Stomach (tissue), 9 donors: ENCODE measurements around the gene DLG5. TPM values are rescaled to one million over a fixed set of nuclear protein-coding genes. Genes with fewer than 3 reads are reported as not detected.

ENCODE experiments used
- DNase-seq, 2 donors: peaks; one replicate each; pipeline versions ENCODE4 v3.0.0 to v3.0.0-alpha.2; 2013 to 2019
- H3K27ac ChIP-seq, 5 donors: fragments of 200-600 bp in 4 of 5; sonication (generic) in 4 of 5; one replicate each; pipeline ENCODE4 v1.5.1; 2013 to 2019; ENCODE audit warnings: mild to moderate bottlenecking in 1 of 5, moderate library complexity in 1 of 5
- H3K27me3 ChIP-seq, 3 donors: fragments of 200-600 bp; sonication (generic); one replicate each; pipeline ENCODE4 v1.5.1; 2017 to 2019; ENCODE audit warnings: mixed run types in 1 of 3
- H3K36me3 ChIP-seq, 4 donors: fragments of 200-600 bp; sonication (generic); 1 replicate in 3 of 4; 2 replicates in 1 of 4; pipeline ENCODE4 v1.5.1; 2016 to 2019
- H3K4me1 ChIP-seq, 4 donors: fragments of 200-600 bp; sonication (generic); one replicate each; pipeline ENCODE4 v1.5.1; 2016 to 2019
- H3K4me3 ChIP-seq, 4 donors: fragments of 200-600 bp; sonication (generic) in 3 of 4; one replicate each; pipeline ENCODE4 v1.5.1; 2016 to 2019; ENCODE audit warnings: mild to moderate bottlenecking in 1 of 4
- H3K9me3 ChIP-seq, 4 donors: fragments of 200-600 bp; sonication (generic); one replicate each; pipeline ENCODE4 v1.5.1; 2016 to 2019
- EP300 ChIP-seq: sonication (generic); formaldehyde crosslinking; IDR thresholded peaks from one replicate; pipeline ENCODE4 v1.6.1; 2017; ENCODE audit warnings: antibody characterized with exemption
- POLR2A ChIP-seq, 4 donors: fragments of 450-650 bp; IDR thresholded peaks; one replicate each; pipeline ENCODE4 v1.6.1; 2016; ENCODE audit warnings: antibody characterized with exemption in 4 of 4, control low read depth in 2 of 4, mild to moderate bottlenecking in 1 of 4, moderate library complexity in 1 of 4
- POLR2AphosphoS5 ChIP-seq, 3 donors: sonication (generic); formaldehyde crosslinking; IDR thresholded peaks; one replicate each; pipeline ENCODE4 v1.6.1; 2016; ENCODE audit warnings: antibody characterized with exemption in 3 of 3
- WGBS, 5 donors: extraction: QIAGEN DNeasy Blood & Tissue Kit in 3 of 5; methylation state at CpG; one replicate each; pipeline versions ENCODE4 v1.1.5 to v1.1.7; 2013 to 2018; 5-methylcytosine and 5-hydroxymethylcytosine counted together
- intact Hi-C: fragments of 100-400 bp; cut with DNase I; formaldehyde crosslinking; loops from one replicate; pipeline ENCODE4 v1.15.1; 2023; ENCODE audit warnings: low total_unique reads
- polyA plus RNA-seq, 3 donors: library from polyadenylated mRNA; stranded (reverse); fragments of 200-250 nt; gene quantifications; one replicate each; pipeline ENCODE4 v1.2.3, GENCODE V29; 2013
- total RNA-seq, 5 donors: library from RNA; depleted of rRNA; stranded (reverse); fragments of >200 nt; gene quantifications; one replicate each; pipeline versions ENCODE4 v1.1.0 to v1.2.3, GENCODE V29; 2014 to 2016
- TF ChIP-seq, protein P1 (sequence below), 7 experiments: fragments of 450-650 bp in 4 of 7; fragments of 200-600 bp in 3 of 7; sonication (generic) in 3 of 7; IDR thresholded peaks; one replicate each; pipeline ENCODE4 v1.5.1; 2016 to 2019; ENCODE audit warnings: antibody characterized with exemption in 7 of 7, control low read depth in 2 of 7, mild to moderate bottlenecking in 1 of 7
- donor health status: healthy with polysubstance abuse.
- donor health status: Bipolar disorder and iron deficiency.
- donor health status: healthy.

The DLG5 gene
- total and polyA plus RNA-seq, 8 donors = 9.2 to 134 (median 32.7) TPM

DNA sequence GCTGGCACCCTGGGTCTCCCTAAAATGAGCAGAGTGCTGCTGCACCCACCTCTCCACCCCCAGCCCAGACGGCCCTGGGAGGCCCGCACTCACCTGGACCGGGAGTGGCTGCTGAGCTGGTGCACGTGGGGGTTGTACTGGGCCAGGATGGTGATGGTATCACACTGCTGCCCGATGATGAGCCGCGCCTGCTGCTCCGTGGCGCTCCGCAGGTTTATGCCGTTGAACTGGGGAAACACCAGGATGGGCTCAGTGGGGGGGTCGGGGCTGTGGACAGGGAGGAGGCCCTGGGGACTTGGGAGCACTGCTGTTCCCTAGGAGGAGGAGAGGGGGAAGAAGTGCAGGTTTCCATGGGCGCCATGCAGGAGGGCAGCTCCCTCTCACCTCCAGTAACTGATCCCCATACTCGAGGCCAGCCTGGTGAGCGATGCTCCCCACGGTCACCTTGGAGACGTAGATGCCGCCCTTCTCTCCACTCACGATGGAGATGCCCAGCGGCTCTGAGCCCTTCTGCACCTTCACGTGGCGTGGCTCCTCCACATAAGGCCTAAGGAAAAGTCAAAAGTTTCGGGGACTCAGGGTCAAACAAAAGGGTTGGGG, 114.6 kb downstream of the DLG5 start:
- no peaks in the 10 kb centered on the region for H3K4me1 ChIP-seq
- no peaks in the 10 kb centered on the region for H3K9me3 ChIP-seq
- WGBS, 5 donors = 93 to 96% (median 94%) methylated on average over 11 to 23 of the region's 23 CpGs
- H3K27ac ChIP-seq = no peak overlapping the region
- intact Hi-C loops = no loop called here
- no peaks in the 10 kb centered on the region for H3K27me3 ChIP-seq
- TF ChIP-seq EP300 (no peak), POLR2A (IDR thresholded peaks at IDR 0.05) (no peak), POLR2AphosphoS5 (IDR thresholded peaks at IDR 0.05) (no peak)
- TF ChIP-seq, protein P1, sequence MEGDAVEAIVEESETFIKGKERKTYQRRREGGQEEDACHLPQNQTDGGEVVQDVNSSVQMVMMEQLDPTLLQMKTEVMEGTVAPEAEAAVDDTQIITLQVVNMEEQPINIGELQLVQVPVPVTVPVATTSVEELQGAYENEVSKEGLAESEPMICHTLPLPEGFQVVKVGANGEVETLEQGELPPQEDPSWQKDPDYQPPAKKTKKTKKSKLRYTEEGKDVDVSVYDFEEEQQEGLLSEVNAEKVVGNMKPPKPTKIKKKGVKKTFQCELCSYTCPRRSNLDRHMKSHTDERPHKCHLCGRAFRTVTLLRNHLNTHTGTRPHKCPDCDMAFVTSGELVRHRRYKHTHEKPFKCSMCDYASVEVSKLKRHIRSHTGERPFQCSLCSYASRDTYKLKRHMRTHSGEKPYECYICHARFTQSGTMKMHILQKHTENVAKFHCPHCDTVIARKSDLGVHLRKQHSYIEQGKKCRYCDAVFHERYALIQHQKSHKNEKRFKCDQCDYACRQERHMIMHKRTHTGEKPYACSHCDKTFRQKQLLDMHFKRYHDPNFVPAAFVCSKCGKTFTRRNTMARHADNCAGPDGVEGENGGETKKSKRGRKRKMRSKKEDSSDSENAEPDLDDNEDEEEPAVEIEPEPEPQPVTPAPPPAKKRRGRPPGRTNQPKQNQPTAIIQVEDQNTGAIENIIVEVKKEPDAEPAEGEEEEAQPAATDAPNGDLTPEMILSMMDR (IDR thresholded peaks at IDR 0.05) = no peak
- H3K4me3 ChIP-seq = no peak overlapping the region
- no peak for DNase-seq
- H3K36me3 ChIP-seq = peaks cover 83 to 100% (median 99%) of the 10 kb centered on the region in 4 donors

DNA sequence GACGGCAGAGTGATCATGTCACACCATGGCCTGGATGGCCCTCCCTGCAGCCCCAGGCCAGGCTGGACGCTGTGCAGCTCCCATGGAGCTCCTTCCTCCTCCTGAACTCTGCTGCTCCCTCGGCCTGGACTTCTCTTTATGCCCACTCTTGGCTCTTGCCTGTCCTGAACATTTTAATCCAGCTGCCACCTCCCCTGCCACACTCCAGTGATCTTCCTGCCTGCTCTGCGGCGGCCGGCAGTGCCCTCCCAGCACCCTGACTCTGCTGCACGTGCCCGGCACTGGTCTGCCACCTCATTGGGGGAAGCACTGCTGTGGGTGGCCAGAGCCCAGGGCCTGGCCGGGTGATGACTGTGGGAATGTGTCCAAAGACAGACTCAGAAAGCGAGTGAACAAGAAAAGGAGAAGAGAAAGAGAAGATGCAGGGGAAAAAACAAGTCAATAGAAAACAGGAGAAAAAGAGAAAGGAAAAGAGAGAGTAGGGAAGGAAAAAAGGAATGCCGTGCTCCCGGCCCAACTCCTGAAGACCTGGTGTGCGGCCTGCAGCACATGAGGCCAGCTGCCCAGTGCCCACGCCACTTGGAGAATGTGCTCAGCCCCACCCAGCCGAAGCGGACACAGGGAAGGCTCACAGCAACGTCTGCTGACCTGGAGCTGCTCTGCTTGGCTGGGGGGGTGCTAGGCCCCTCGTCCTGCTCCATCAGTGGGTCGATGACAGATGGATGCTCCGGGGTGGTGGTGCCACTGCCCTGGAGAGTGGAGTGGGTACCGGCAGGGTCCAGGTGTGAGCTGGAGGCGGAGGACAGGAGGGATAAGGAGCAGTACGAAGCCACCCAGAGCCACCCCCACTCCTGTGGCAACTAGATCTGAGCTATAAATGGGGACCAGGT, 115.9 kb downstream of the DLG5 start:
- intact Hi-C loops = no loop called here

GRCh38 chr10:77809336-77809735, 117.2 kb downstream of the DLG5 start:
- intact Hi-C loops = no loop called here
- WGBS, 5 donors = 91 to 98% (median 95%) methylated on average over 5 to 8 of the region's 8 CpGs
- no peak for DNase-seq
- no peaks in the 10 kb centered on the region for H3K9me3 ChIP-seq
- H3K27ac ChIP-seq = no peak overlapping the region
- H3K27me3 ChIP-seq = no peaks in the 10 kb centered on the region
- no peaks in the 10 kb centered on the region for H3K4me1 ChIP-seq
- TF ChIP-seq EP300 (no peak), POLR2AphosphoS5 (IDR thresholded peaks at IDR 0.05) (no peak), POLR2A (IDR thresholded peaks at IDR 0.05) (no peak)
- TF ChIP-seq, protein P1 (IDR thresholded peaks at IDR 0.05) = no peak
- no peak overlapping the region for H3K4me3 ChIP-seq
- peaks cover 89 to 100% (median 99%) of the 10 kb centered on the region in 4 donors for H3K36me3 ChIP-seq

More for the DNA sequence above, 115.9 kb downstream of the DLG5 start:
- H3K27ac ChIP-seq = no peak overlapping the region
- no peak overlapping the region for H3K4me3 ChIP-seq
- 89 to 93% (median 90%) methylated on average over 23 of the region's 23 CpGs for WGBS, 5 donors
- TF ChIP-seq, protein P1 (IDR thresholded peaks at IDR 0.05) = no peak
- no peak for TF ChIP-seq POLR2AphosphoS5 (IDR thresholded peaks at IDR 0.05)
- no peak for TF ChIP-seq EP300
- no peak for TF ChIP-seq POLR2A (IDR thresholded peaks at IDR 0.05)
- no peaks in the 10 kb centered on the region for H3K9me3 ChIP-seq
- no peaks in the 10 kb centered on the region for H3K4me1 ChIP-seq
- H3K36me3 ChIP-seq = peaks cover 85 to 100% (median 99%) of the 10 kb centered on the region in 4 donors
- H3K27me3 ChIP-seq = no peaks in the 10 kb centered on the region
- no peak for DNase-seq

GRCh38 chr10:77807706-77808105, 118.8 kb downstream of the DLG5 start:
- H3K36me3 ChIP-seq = peaks cover 77 to 100% (median 99%) of the 10 kb centered on the region in 4 donors
- intact Hi-C loops = no loop called here

More at GRCh38 chr10:77807706-77808105, 118.8 kb downstream of the DLG5 start:
- Histone ChIP-seq H3K4me1 (no peaks in the 10 kb centered on the region), H3K27ac (no peak overlapping the region), H3K4me3 (no peak overlapping the region), H3K9me3 (no peaks in the 10 kb centered on the region), H3K27me3 (no peaks in the 10 kb centered on the region)
- TF ChIP-seq POLR2A (IDR thresholded peaks at IDR 0.05) = no peak
- no peak for TF ChIP-seq EP300
- no peak for TF ChIP-seq POLR2AphosphoS5 (IDR thresholded peaks at IDR 0.05)
- TF ChIP-seq, protein P1 (IDR thresholded peaks at IDR 0.05) = no peak
- WGBS, 5 donors = 93 to 97% (median 94%) methylated on average over 9 of the region's 9 CpGs
- no peak for DNase-seq
